Mesodermal cell (in vitro differentiated cells): ENCODE results near the gene SLC6A12.
"Not testable (repeated sequence)": the region's sequence is repeated elsewhere in the genome, so short reads cannot be mapped to it uniquely, and the experiment has no call there.

Experiments
- H3K27ac ChIP-seq: 2 replicates; pipeline ENCODE4 v1.7.0; 2013; ENCODE audit warnings: mild to moderate bottlenecking, low read depth, low read length, moderate library complexity; ENCODE audit not compliant: severe bottlenecking
- H3K36me3 ChIP-seq: 2 replicates; pipeline ENCODE4 v1.7.1; 2013; ENCODE audit warnings: mild to moderate bottlenecking, low read length, moderate library complexity; ENCODE audit not compliant: control insufficient read depth, insufficient read depth
- H3K4me1 ChIP-seq: one replicate; pipeline ENCODE4 v1.7.1; 2013; ENCODE audit warnings: mild to moderate bottlenecking, low read length; ENCODE audit not compliant: insufficient read depth, control insufficient read depth, poor library complexity, severe bottlenecking
- H3K4me3 ChIP-seq: 2 replicates; pipeline ENCODE4 v1.7.0; 2013; ENCODE audit warnings: low read length, control low read depth, mild to moderate bottlenecking; ENCODE audit not compliant: insufficient read depth, poor library complexity, severe bottlenecking; ENCODE audit errors: extremely low read depth
- H3K9me3 ChIP-seq: 2 replicates; pipeline ENCODE4 v1.7.1; 2013; ENCODE audit warnings: mild to moderate bottlenecking, low read length, moderate library complexity; ENCODE audit not compliant: control insufficient read depth
- WGBS, 2 experiments: methylation state at CpG; one replicate each; pipeline ENCODE4 v1.1.5; 2013; ENCODE audit warnings: missing lambda C conversion rate in 2 of 2; ENCODE audit not compliant: insufficient coverage in 2 of 2; 5-methylcytosine and 5-hydroxymethylcytosine counted together

Gene SLC6A12

DNA sequence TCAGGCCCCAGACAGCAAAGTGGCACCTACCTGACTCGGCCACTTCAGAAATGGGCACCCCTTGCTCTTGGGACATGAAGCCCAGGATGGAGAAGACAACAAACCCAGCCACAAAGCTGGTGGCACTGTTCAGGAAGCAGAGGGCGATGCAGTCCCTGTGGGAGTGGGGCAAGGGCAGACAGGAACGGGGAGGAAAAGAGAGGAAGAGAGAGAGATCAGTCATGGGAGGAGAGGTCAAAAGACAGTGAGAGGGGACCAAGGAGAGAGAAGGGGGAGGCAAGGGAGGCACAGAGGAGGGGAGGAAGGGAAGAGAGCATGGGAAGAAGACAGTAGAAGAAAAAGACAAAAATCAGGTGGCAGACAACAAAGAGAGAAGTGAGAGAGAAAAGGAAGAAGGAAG, 16.6 kb downstream of the SLC6A12 start:
- H3K36me3 ChIP-seq: no peaks in the 10 kb centered on the region
- H3K9me3 ChIP-seq: no peaks in the 10 kb centered on the region
- H3K4me3 ChIP-seq: no peak overlapping the region
- WGBS, 2 experiments: 86% methylated on average over 3 of the region's 3 CpGs; no CpG with 5 or more reads in 1 of the 2 experiments
- no peak overlapping the region for H3K27ac ChIP-seq
- H3K4me1 ChIP-seq: peaks cover 12% of the 10 kb centered on the region

DNA sequence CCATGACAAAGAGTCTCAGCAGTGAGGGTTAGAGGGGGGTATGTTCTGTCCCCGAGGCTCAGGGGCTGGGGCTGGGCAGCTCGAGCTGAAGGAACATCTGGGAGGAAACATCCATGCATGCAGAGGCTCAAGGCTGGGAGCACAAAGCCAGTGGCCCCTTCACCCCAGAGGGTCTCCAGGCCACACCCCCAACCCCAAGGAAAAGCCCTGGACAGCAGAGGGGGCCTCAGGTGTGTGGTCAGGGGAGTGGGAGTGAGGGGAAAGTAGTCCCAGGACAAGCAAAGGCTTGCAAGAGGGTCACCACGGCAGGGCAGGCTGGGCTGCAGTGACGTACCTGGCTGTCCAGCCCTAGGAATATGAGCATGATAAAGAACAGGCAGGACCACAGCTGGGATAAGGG, 17.5 kb downstream of the SLC6A12 start:
- H3K36me3 ChIP-seq: no peaks in the 10 kb centered on the region
- 57 to 83% methylated on average over 3 to 4 of the region's 4 CpGs for WGBS, 2 experiments
- no peak overlapping the region for H3K27ac ChIP-seq
- no peaks in the 10 kb centered on the region for H3K9me3 ChIP-seq
- H3K4me3 ChIP-seq: no peak overlapping the region
- H3K4me1 ChIP-seq: peaks cover 12% of the 10 kb centered on the region

DNA sequence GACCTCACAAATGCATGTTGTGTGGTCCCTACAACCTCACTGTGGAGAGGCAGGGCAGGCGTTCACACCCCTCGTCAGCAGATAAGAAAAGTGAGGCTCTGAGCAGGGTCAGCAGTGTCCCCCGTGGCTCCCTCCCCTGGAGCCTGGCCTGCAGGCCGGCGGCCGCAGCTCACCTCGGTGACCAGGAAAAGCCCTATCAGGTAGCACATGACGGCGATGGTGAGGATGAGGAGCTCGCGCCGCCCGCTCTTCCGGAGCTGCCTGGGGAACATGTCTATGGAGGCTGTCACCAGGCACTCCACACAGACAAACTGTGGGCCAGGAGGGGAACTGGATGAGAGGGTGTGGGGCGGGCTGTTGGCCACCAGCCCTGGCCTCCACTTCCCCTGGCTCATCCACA, 18.0 kb downstream of the SLC6A12 start:
- H3K36me3 ChIP-seq: no peaks in the 10 kb centered on the region
- WGBS, 2 experiments: 93 to 96% methylated on average over 13 to 14 of the region's 15 CpGs
- H3K27ac ChIP-seq: no peak overlapping the region
- no peak overlapping the region for H3K4me3 ChIP-seq
- H3K9me3 ChIP-seq: no peaks in the 10 kb centered on the region
- H3K4me1 ChIP-seq: peaks cover 12% of the 10 kb centered on the region

DNA sequence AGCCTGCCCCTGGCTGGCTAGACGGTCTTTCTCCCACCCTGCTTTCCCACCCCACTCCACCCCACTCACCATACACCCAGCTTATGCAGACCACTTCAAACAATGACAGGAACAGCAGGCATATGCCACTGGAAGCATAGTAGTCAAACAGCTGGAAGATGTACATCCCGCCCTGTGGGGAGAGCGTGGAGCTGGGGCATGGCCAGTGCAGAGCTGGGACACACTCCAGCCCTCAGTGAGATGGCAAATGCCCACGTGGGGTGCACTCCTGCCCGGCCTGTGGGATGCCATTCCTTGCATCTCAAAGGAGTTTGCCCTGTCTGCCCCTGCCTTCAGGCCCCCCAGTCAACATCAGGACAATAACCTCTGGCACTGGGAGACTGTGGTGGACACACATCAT, 18.8 kb downstream of the SLC6A12 start:
- no peak overlapping the region for H3K27ac ChIP-seq
- WGBS, 2 experiments: 66 to 79% methylated on average over 4 to 5 of the region's 5 CpGs
- no peaks in the 10 kb centered on the region for H3K9me3 ChIP-seq

DNA sequence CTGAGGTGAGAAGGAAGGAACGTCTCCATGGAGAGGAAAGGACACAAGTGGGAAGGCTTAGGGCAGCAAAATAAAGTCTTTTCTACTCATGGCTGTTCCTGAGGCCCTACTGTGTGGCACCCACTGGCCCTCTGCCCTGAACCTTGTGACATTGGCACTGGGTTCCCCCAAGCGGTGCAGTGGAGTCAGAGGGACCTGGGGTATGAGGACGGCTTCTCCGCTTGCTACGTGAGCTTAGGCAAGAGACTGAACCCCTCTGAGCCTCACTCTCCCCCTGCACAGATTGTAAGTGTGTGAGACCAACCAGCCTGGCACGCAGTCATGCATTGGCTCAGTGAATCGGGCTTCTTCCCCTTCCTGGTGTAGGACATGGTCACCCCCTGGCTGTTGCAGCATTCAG, 19.7 kb downstream of the SLC6A12 start:
- peaks cover 7% of the 10 kb centered on the region for H3K4me1 ChIP-seq
- H3K4me3 ChIP-seq: no peak overlapping the region
- 89 to 93% methylated on average over 6 to 7 of the region's 7 CpGs for WGBS, 2 experiments
- no peaks in the 10 kb centered on the region for H3K36me3 ChIP-seq
- H3K9me3 ChIP-seq: no peaks in the 10 kb centered on the region
- no peak overlapping the region for H3K27ac ChIP-seq

More for the DNA sequence above, 18.8 kb downstream of the SLC6A12 start:
- Histone ChIP-seq H3K4me3 (no peak overlapping the region), H3K36me3 (no peaks in the 10 kb centered on the region), H3K4me1 (peaks cover 12% of the 10 kb centered on the region)

DNA sequence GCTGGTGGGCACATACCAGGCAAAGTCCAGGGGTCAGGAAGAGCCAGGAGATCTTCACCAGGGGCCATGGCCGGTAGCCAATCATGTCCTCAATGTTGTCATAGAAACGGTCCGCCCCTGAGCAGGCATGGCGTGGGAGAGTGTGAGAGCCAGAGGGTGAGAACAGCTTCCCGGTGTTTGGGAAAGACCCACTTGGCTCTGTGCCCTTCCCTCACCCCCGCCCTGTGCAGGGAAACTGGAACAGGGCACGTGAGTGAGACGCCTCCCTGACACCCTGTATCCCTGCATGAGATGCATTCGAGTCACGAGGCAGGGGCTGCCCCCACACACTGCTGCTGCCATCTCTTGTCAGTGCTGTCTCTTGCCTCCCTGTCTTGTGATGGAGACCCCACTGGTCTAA, 20.7 kb downstream of the SLC6A12 start:
- Histone ChIP-seq H3K4me1 (peaks cover 2% of the 10 kb centered on the region), H3K27ac (no peak overlapping the region), H3K4me3 (no peak overlapping the region), H3K36me3 (no peaks in the 10 kb centered on the region), H3K9me3 (no peaks in the 10 kb centered on the region)
- 85% methylated on average over 5 to 10 of the region's 10 CpGs for WGBS, 2 experiments

DNA sequence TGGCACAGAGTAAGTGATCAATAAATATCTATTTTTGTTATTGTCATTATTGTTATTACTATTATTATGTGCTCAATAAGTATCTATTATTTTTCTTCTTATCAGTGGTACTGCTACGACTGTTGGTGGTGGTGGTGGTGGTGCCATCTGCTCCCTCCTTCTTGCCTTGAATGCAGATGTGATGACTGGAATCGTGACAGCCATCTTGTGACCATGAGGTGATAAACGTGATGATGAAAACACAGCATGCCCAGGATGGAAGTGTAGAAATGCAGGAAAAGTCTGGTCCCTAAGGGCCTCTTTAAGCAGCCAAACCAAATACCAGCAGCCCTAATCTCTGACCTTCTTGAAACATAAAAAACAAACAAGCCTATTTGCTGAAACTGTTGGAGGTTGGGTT, 22.4 kb downstream of the SLC6A12 start:
- Histone ChIP-seq H3K9me3 (no peaks in the 10 kb centered on the region), H3K36me3 (no peaks in the 10 kb centered on the region), H3K4me1 (peaks cover 2% of the 10 kb centered on the region), H3K4me3 (no peak overlapping the region), H3K27ac (no peak overlapping the region)
- WGBS, 2 experiments: 80% methylated on average over 1 of the region's 3 CpGs; no CpG with 5 or more reads in 1 of the 2 experiments

DNA sequence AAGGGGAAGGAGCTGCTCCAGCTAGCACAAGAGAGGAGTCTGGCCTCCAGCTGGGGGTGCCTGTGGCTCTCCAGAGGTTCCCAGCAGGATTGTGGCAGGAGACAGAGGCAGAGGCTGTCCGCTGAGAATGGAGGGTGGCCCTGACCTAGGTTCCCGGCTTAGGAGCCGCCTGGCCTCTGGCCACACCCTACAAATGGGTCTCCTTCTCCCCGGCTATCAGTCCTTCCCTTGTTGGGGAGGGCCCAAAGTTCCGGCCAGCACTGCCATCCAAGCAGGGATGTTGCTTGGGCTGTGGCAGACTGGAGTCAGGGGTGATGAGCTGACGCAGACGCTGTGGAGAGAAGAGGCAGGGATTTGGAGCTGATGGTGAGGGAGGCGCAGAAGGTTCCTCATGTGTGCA, 23.1 kb downstream of the SLC6A12 start:
- H3K4me3 ChIP-seq: no peak overlapping the region
- H3K9me3 ChIP-seq: no peaks in the 10 kb centered on the region
- peaks cover 2% of the 10 kb centered on the region for H3K4me1 ChIP-seq
- H3K27ac ChIP-seq: no peak overlapping the region
- WGBS, 2 experiments: 89 to 100% methylated on average over 4 to 5 of the region's 8 CpGs
- no peaks in the 10 kb centered on the region for H3K36me3 ChIP-seq

DNA sequence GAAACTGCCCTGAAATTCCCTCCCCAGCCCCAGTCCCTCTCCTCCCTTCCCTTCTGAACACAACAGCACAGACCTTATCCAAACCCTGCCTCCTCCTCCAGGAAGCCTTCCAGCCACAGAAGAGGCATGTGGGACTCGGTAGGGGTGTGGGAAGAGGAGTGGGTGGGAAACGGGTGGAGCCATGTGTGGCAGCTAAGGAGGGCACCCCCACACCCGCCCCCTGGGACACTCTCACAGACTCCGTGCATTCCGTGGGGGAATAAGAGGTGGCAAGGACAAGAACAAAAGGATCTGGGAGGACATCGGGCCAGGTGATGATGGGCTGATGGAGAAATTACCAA, 24.4 kb downstream of the SLC6A12 start:
- H3K4me1 ChIP-seq: peaks cover 2% of the 10 kb centered on the region
- H3K9me3 ChIP-seq: no peaks in the 10 kb centered on the region
- H3K36me3 ChIP-seq: no peaks in the 10 kb centered on the region
- WGBS, 2 experiments: 83 to 87% methylated on average over 4 to 5 of the region's 6 CpGs
- no peak overlapping the region for H3K27ac ChIP-seq
- H3K4me3 ChIP-seq: no peak overlapping the region

DNA sequence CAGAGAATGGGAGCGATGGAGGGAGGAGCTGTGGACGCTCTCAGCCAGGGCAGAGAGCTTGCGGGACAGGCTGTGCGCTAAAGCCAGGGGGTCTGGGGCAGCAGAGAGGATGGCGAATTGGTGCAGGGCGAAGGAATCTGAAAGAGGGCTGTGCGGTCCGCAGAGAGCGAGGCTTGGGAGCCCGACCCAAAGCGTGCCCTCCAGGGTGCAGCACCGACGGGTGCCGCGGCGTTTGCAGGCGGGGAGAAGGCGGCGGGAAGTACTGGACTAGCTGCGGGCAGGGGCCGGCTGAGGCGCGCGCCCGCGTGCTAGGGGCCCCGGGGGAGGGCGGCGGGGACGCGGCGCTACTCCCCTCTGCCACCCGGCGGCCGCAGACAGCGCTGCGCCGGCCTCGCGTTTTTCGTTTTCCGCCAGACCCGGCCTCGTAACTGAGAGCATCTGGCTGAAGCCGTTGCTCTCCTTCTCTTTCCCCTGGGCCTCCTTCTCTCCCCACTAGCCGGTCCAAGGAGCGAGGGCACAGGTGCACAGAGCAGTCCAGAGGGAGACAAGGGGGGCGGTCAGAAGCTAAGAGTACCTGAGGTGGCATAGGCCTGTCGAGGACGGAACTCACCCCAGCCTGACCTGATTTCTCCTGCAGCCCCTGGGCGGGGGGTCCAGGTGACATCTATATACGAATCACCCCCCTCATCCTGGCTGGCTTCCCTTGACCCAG, 24.9 kb downstream of the SLC6A12 start:
- no peaks in the 10 kb centered on the region for H3K36me3 ChIP-seq
- WGBS, 2 experiments: 12 to 15% methylated on average over 46 of the region's 52 CpGs
- H3K4me1 ChIP-seq: peaks cover 2% of the 10 kb centered on the region
- H3K4me3 ChIP-seq: peak overlapping the region; percentile 42
- no peak overlapping the region for H3K27ac ChIP-seq
- H3K9me3 ChIP-seq: no peaks in the 10 kb centered on the region

DNA sequence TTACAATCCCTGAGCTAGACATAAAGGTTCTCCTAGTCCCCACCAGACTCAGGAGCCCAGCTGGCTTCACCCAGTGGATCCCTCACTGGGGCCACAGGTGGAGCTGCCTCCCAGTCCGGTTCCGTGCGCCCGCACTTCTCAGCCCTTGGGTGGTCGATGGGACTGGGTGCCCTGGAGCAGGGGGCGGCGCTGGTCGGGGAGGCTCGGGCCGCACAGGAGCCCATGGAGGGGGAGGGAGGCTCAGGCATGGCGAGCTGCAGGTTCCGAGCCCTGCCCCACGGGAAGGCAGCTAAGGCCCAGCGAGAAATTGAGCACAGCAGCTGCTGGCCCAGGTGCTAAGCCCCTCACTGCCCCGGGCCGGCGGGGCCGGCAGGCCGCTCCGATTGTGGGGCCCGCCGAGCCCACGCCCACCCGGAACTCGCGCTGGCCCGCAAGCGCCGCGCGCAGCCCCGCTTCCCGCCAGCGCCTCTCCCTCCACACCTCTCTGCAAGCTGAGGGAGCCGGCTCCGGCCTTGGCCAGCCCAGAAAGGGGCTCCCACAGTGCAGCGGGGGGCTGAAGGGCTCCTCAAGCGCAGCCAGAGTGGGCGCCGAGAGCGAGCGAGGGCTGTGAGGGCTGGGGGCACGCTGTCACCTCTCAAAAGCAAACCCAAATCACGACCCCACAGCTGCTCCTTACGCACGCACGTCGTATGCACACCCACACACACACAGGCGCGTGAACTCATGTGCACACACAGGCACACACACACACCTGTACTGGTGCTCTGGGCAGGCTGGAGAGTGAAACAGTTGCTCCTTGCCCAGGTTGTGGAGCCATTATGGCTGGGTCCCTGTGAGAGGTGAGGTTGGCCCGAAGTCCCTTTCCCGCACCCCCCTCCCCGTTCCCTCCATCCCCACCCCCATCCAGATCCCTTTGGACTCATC, 25.7 kb downstream of the SLC6A12 start:
- not testable (repeated sequence) for H3K9me3 ChIP-seq, H3K4me1 ChIP-seq, H3K27ac ChIP-seq, H3K36me3 ChIP-seq
- peak overlapping the region; percentile 42 for H3K4me3 ChIP-seq
- WGBS, 2 experiments: 25 to 28% methylated on average over 32 to 46 of the region's 53 CpGs
